Mucosa of descending colon (tissue), 3 donors: ENCODE data around the gene RSPH6A. TPM values are rescaled to one million over a fixed set of nuclear protein-coding genes. Genes with fewer than 3 reads are reported as not detected.

Experiments used
- ATAC-seq: fragments of 200-7000 bp; cut with Tn5 transposase; one replicate; pipeline ENCODE4 v1.9.1; 2020; ENCODE audit warnings: mild to moderate bottlenecking, moderate library complexity
- DNase-seq, 3 donors: peaks; one replicate each; pipeline ENCODE4 v3.0.0-alpha.2; 2020
- H3K36me3 ChIP-seq: fragments of 200-600 bp; one replicate; pipeline ENCODE4 v1.8.0; 2021; ENCODE audit warnings: low read depth, mild to moderate bottlenecking
- H3K4me1 ChIP-seq: fragments of 200-600 bp; one replicate; pipeline ENCODE4 v1.8.0; 2021; ENCODE audit warnings: low read depth, mild to moderate bottlenecking
- H3K4me3 ChIP-seq: fragments of 200-600 bp; one replicate; pipeline ENCODE4 v1.8.0; 2021; ENCODE audit warnings: mild to moderate bottlenecking
- H3K9me3 ChIP-seq: fragments of 200-600 bp; one replicate; pipeline ENCODE4 v1.8.0; 2021; ENCODE audit warnings: mild to moderate bottlenecking
- intact Hi-C, 2 donors: fragments of 100-400 bp; cut with DNase I in 1 of 2; cut with micrococcal nuclease in 1 of 2; formaldehyde crosslinking; loops; one replicate each; pipeline versions ENCODE4 v1.11.0 to v1.11.1; 2022; cut with DNase I, micrococcal nuclease
- total RNA-seq, 3 donors: library from RNA; stranded (reverse); fragmentation: NEBNext Ultra II Directional in 2 of 3; extraction: Animal tissue kit (Norgen Biotek cat#: 25700) in 2 of 3; gene quantifications; one replicate each; pipeline versions ENCODE4 v1.2.1 to v1.2.4, GENCODE V29; 2021 to 2023
- TF ChIP-seq, protein P1 (sequence below): fragments of 200-600 bp; IDR thresholded peaks from one replicate; pipeline ENCODE4 v1.8.0; 2022; ENCODE audit warnings: antibody characterized with exemption, mild to moderate bottlenecking
- donor health status: DM: no; HTN: no; CAD: no; lungs with moderate emphysema.
- donor health status: DM: no; HTN: no; CAD: no.
- donor health status: DM: no; HTN: yes; CAD: no.

RSPH6A gene
- total RNA-seq, 3 donors from 2014 or later = 0.16 to 0.24 (median 0.20) TPM

DNA sequence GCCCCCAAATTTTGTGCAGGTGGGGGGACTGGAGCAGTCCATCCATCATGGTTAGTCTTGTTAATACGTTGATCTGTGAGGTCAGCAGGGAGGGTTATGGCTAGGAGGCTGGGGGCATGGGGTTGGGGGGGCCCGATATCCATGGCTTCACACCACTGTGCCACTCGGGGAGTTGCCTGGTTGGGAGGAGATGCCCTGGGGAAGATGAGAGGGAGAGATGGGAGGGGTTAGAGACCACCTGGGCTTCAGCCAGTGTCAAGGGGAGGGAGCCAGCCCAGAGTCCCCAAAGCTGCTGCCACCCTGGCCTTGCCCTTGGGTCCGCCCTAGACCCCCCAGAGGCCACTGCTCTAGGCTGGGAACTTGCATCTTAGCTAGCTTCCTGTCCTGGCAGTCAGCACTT, 31.0 kb downstream of the RSPH6A start:
- DNase-seq = no peak
- intact Hi-C loops = no loop called here
- Histone ChIP-seq H3K9me3 (no peaks in the 10 kb centered on the region), H3K4me1 (peaks cover 15% of the 10 kb centered on the region), H3K36me3 (peaks cover 3% of the 10 kb centered on the region), H3K4me3 (no peak overlapping the region)
- ATAC-seq = no peak
- TF ChIP-seq, protein P1, sequence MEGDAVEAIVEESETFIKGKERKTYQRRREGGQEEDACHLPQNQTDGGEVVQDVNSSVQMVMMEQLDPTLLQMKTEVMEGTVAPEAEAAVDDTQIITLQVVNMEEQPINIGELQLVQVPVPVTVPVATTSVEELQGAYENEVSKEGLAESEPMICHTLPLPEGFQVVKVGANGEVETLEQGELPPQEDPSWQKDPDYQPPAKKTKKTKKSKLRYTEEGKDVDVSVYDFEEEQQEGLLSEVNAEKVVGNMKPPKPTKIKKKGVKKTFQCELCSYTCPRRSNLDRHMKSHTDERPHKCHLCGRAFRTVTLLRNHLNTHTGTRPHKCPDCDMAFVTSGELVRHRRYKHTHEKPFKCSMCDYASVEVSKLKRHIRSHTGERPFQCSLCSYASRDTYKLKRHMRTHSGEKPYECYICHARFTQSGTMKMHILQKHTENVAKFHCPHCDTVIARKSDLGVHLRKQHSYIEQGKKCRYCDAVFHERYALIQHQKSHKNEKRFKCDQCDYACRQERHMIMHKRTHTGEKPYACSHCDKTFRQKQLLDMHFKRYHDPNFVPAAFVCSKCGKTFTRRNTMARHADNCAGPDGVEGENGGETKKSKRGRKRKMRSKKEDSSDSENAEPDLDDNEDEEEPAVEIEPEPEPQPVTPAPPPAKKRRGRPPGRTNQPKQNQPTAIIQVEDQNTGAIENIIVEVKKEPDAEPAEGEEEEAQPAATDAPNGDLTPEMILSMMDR = no peak

DNA sequence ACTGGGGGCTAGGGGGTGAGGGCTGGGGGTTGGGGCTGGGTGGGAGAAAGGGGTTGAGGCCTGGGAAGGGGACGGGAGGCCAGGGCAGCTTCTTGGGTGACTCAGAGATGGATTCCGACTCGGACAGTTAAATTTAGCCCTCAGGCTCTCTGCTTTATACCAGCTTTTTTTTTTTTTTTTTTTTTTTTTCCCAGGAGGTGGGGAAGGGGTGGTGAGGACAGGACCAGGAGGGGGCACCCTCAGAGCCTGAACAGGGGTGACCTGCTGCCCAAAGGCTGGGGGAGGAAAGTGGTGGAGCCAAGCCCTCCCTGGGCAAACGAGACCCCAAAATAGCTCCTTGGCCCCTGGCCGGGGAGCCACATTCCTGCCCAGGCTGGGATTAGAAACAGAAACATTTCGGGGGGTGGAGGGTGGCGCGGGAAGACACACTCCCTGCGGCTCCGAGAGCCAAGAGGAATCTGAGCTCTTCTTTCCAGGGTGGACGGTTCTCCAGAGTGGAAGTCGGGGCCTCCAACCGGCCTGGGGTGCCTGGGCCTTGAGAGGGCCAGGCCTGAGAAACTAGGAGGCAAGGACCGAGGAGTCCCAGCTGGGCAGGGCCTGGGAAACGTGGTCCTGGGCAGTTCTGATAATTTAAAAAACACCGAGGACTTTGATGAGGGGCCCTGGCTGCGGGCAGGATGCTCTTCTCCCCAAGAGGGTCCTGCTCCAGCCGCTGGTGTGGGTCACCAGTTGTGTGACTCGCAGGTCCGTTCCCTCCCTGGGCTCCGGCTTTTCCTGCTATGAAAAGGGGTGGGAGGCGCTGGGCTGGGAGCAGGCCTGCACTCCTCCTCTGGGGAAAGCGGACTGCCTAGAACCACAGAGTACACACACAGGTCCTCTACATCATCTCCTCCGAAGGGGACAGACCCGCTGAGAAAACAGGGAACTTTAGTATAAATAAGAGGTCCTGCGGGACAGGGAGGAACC, 32.0 kb downstream of the RSPH6A start:
- Histone ChIP-seq H3K4me1 (peaks cover 18% of the 10 kb centered on the region), H3K9me3 (no peaks in the 10 kb centered on the region), H3K4me3 (no peak overlapping the region), H3K36me3 (peaks cover 3% of the 10 kb centered on the region)
- ATAC-seq = no peak
- DNase-seq = no peak
- TF ChIP-seq, protein P1 = no peak
- intact Hi-C loops = no loop called here

DNA sequence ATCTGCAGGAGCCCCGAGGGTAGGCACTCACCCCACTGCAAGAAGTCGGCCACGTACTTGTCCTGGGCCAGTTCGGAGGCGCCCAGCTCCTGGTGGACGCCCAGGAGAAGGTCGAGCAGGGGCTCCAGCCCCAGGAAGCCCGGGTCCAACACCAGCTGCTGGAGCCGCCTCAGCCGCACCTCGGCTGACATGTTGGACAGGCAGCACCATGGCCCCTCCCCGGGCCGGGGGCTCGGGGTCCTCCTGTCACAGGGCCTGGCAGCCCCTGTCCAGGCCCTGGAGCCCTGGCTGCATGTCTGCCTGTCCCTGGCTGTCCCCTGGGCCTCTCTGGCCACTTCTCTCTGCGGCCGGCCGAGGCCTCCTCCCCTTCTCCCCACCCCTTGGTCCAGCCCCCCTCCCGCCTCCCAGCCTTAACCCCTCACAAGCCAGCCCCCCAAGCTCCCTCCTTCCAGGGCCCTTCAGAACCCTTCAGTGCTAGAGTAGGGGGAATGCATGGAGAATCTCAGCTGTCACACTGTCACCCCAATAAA, 32.9 kb downstream of the RSPH6A start, which contains the start of gene DMPK:
DMPK (minus strand) TSS at position 329 of the 530 bp plus-strand sequence; CDS start at position 191, 138 bp downstream.
- ATAC-seq (no peak), DNase-seq (no peak)
- H3K4me1 ChIP-seq = peaks cover 18% of the 10 kb centered on the region
- intact Hi-C loops = no loop called here
- TF ChIP-seq, protein P1 = no peak
- H3K4me3 ChIP-seq = no peak within 1 kb of the TSS
- H3K9me3 ChIP-seq = no peaks in the 10 kb centered on the region
- H3K36me3 ChIP-seq = peaks cover 3% of the 10 kb centered on the region

DNA sequence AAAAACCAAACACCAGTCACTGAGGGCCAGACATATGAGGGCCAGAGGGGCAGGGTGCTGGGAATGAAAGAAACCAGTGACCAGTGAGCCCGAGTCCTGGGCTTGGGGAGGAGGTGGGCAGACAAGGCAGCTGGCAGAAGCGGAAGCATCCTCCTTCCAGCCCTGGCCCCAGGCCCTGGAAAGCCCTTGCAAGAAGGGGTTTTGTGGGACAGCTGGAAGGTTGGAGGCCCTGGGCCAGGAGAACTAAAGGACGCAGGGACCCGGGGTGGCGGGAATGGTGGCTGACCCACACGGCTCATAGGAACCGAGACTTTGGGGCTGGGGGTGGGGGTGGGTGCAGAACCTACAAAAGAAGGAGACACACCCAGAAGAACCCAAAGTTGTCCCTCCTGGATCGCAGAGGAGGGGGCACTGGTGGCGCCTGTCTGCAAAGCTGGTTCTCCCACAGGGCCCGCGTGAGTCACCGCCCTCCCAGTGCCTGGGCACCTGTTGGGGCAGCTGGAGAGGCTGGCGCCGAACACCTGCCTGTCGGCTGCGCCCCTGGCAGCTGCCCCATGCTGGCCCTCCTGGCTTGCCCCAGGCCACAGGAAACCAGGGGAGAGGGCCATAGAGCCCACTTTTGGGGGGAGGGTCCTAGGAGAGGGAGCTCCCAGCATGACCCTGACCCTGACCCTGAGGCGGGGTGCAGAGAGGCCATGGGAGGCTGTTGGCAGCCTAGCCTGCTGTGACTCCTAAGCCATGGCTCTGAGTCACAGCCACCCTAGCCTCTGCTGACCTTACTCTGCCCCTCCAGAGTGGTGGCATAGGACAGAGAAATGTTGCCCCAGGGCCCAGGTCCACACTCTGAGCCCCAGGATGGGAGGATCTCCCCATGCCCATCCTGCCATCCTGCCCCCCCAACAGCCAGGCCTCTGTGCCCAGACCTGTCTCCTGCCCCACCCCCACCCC, 33.6 kb downstream of the RSPH6A start:
- Histone ChIP-seq H3K36me3 (peaks cover 3% of the 10 kb centered on the region), H3K4me3 (no peak overlapping the region), H3K4me1 (peaks cover 18% of the 10 kb centered on the region), H3K9me3 (no peaks in the 10 kb centered on the region)
- ATAC-seq (peak; percentile 44), DNase-seq (peak in 1 of 3 donors; percentile 71)
- intact Hi-C loops = no loop called here
- TF ChIP-seq, protein P1 = no peak
